HepG2 (cell line): Measurements from ENCODE around the gene DDX28. TPM values are rescaled to one million over a fixed set of nuclear protein-coding genes. Genes with fewer than 3 reads are reported as not detected.
A peak's percentile ranks its signal among the peaks of the same experiment; 100 is the strongest.

ENCODE experiments used
- ATAC-seq: fragments of 200-7000 bp; cut with Tn5 transposase; 3 replicates; pipeline ENCODE4 v1.9.1; 2020; ENCODE audit warnings: mild to moderate bottlenecking, moderate library complexity
- BruUV-seq: library from RNA; stranded (reverse); fragments of 400-500 nt; replicated peaks from 2 replicates; lab custom pipeline; 2021; lab: Mats Ljungman, UMichigan
- CTCF ChIA-PET: fragments of 300-600 bp; formaldehyde crosslinking; extraction: SDS; loops from one replicate; lab custom pipeline; 2021; ENCODE audit warnings: low total read pairs, inconsistent platforms, low intra/inter-chr PET ratio; lab: Yijun Ruan, JAX
- POLR2A ChIA-PET: fragments of 350-600 bp; sonication (Branson Sonifier 250); formaldehyde crosslinking; loops from one replicate; lab custom pipeline; 2020; ENCODE audit warnings: antibody characterized with exemption, inconsistent platforms; lab: Yijun Ruan, JAX
- DNase-seq: peaks from one replicate; pipeline ENCODE4 v3.0.0-alpha.2; 2015; ENCODE audit warnings: low spot score
- FAIRE-seq: peaks from 3 replicates; lab custom pipeline; 2011; peaks lifted over from hg19 to GRCh38; lab: Jason Lieb, UNC
- H2AFZ ChIP-seq: one replicate; pipeline ENCODE4 v1.6.1; 2011; ENCODE audit warnings: low read length, inconsistent platforms
- H3K27ac ChIP-seq: fragments of 300-600 bp; 3 replicates; pipeline ENCODE4 v1.8.0; 2011; ENCODE audit warnings: mixed run types, mild to moderate bottlenecking, mixed read lengths, low read length, inconsistent platforms; ENCODE audit not compliant: insufficient read depth; ENCODE audit errors: extremely low read length
- H3K27me3 ChIP-seq, 2 experiments: fragments of 200-600 bp in 1 of 2; 2 replicates in 1 of 2; 3 replicates in 1 of 2; pipeline versions ENCODE4 v1.6.0 to v1.8.0; 2011; ENCODE audit warnings: low read length in 2 of 2, mild to moderate bottlenecking in 2 of 2, moderate library complexity in 2 of 2, inconsistent platforms in 1 of 2; ENCODE audit not compliant: insufficient read depth in 2 of 2, control insufficient read depth in 1 of 2
- H3K36me3 ChIP-seq, 2 experiments: fragments of 200-600 bp in 1 of 2; replicated peaks in 1 of 2; 2 replicates in 1 of 2; 3 replicates in 1 of 2; pipeline versions ENCODE4 v1.5.1 to v1.8.0; 2011; ENCODE audit warnings: low read length in 2 of 2, inconsistent platforms in 1 of 2; ENCODE audit not compliant: insufficient read depth in 2 of 2, control insufficient read depth in 1 of 2
- H3K4me1 ChIP-seq: 2 replicates; pipeline ENCODE4 v1.5.1; 2012; ENCODE audit warnings: low read length, inconsistent platforms; ENCODE audit not compliant: insufficient read depth
- H3K4me2 ChIP-seq: 2 replicates; pipeline ENCODE4 v1.6.0; 2011; ENCODE audit warnings: low read depth, low read length, inconsistent platforms
- H3K4me3 ChIP-seq, 3 experiments: fragments of 200-600 bp in 1 of 3; sonication (generic), shearing (Covaris generic) in 1 of 3; replicated peaks in 1 of 3; 2 replicates each; pipeline ENCODE4 v1.5.1; 2011 to 2016; ENCODE audit warnings: low read length in 3 of 3, inconsistent platforms in 2 of 3, low read depth in 2 of 3, mild to moderate bottlenecking in 2 of 3, control low read depth in 1 of 3, mixed read lengths in 1 of 3; ENCODE audit not compliant: insufficient read depth in 1 of 3
- H3K79me2 ChIP-seq: one replicate; pipeline ENCODE4 v1.6.1; 2011; ENCODE audit warnings: low read length, inconsistent platforms; ENCODE audit not compliant: insufficient read depth
- H3K9ac ChIP-seq: 2 replicates; pipeline ENCODE4 v1.6.0; 2011; ENCODE audit warnings: mild to moderate bottlenecking, low read depth, low read length, inconsistent platforms; ENCODE audit not compliant: insufficient read depth
- H3K9me3 ChIP-seq: 2 replicates; pipeline ENCODE4 v1.5.1; 2012; ENCODE audit warnings: mild to moderate bottlenecking, low read length
- H4K20me1 ChIP-seq: 2 replicates; pipeline ENCODE4 v1.6.0; 2011; ENCODE audit warnings: inconsistent platforms, mild to moderate bottlenecking, low read length, moderate library complexity; ENCODE audit not compliant: insufficient read depth
- CAMTA2 ChIP-seq: sonication (generic); formaldehyde crosslinking; IDR thresholded peaks from 2 replicates; pipeline ENCODE4 v1.4.0; 2020; ENCODE audit warnings: mild to moderate bottlenecking, missing genetic modification reagents, borderline replicate concordance
- CEBPB ChIP-seq: IDR thresholded peaks from 2 replicates; pipeline ENCODE4 v1.6.1; 2011; ENCODE audit warnings: low read depth, low read length, improper control_type of control experiment, borderline replicate concordance
- CEBPG ChIP-seq: IDR thresholded peaks from 2 replicates; pipeline ENCODE4 v1.6.1; 2016
- GABPB1 ChIP-seq: IDR thresholded peaks from 2 replicates; pipeline ENCODE4 v1.6.1; 2016; ENCODE audit warnings: mild to moderate bottlenecking, missing genetic modification reagents, moderate library complexity, missing compliant biosample characterization
- MED1 ChIP-seq: sonication (generic); formaldehyde crosslinking; IDR thresholded peaks from 2 replicates; pipeline ENCODE4 v1.4.0; 2020; ENCODE audit warnings: missing genetic modification reagents
- MLLT10 ChIP-seq: sonication (generic); formaldehyde crosslinking; IDR thresholded peaks from 2 replicates; pipeline ENCODE4 v1.4.0; 2020; ENCODE audit warnings: missing genetic modification reagents
- RBAK ChIP-seq: sonication (generic); formaldehyde crosslinking; IDR thresholded peaks from 2 replicates; pipeline ENCODE4 v1.5.1; 2020; ENCODE audit warnings: mild to moderate bottlenecking, missing genetic modification reagents
- TAF1 ChIP-seq: sonication (generic); formaldehyde crosslinking; IDR thresholded peaks from 2 replicates; pipeline ENCODE4 v1.4.0; 2020; ENCODE audit warnings: missing genetic modification reagents
- TP53 ChIP-seq: sonication (generic); formaldehyde crosslinking; conservative IDR thresholded peaks from 2 replicates; pipeline ENCODE4 v1.4.0; 2020; ENCODE audit warnings: missing genetic modification reagents
- ZBTB38 ChIP-seq: sonication (generic); formaldehyde crosslinking; IDR thresholded peaks from 2 replicates; pipeline ENCODE4 v1.5.1; 2020; ENCODE audit warnings: mild to moderate bottlenecking, missing genetic modification reagents
- ZSCAN22 ChIP-seq: sonication (generic); formaldehyde crosslinking; IDR thresholded peaks from 2 replicates; pipeline ENCODE4 v1.4.0; 2020; ENCODE audit warnings: mild to moderate bottlenecking, missing genetic modification reagents
- WGBS: methylation state at CpG from one replicate; pipeline ENCODE4 v1.1.6; 2017; ENCODE audit warnings: low lambda C conversion rate; 5-methylcytosine and 5-hydroxymethylcytosine counted together
- in situ Hi-C: cut with HindIII; loops from 2 replicates; pipeline ENCODE4 v1.10.0; 2017; ENCODE audit warnings: low pct_unique_long_range_greater_than_20kb; ENCODE audit not compliant: extremely low pct_ligation_motif_present
- intact Hi-C: fragments of 100-400 bp; cut with micrococcal nuclease; formaldehyde crosslinking; loops from one replicate; pipeline ENCODE4 v1.10.0; 2022; ENCODE audit not compliant: unreplicated experiment
- polyA plus RNA-seq, 8 experiments: library from polyadenylated mRNA; depleted of rRNA in 3 of 8; stranded (reverse) in 7 of 8; unstranded in 1 of 8; fragments of >200 nt; fragmentation: Illumina TruSeq in 4 of 8; extraction: Trizol in 4 of 8; gene quantifications; 2 replicates each; pipeline versions ENCODE4 v1.2.1 to v1.2.3, GENCODE V29; 2011 to 2016; ENCODE audit warnings: low read depth in 4 of 8, missing spikeins in 1 of 8, mixed read lengths in 1 of 8; ENCODE audit not compliant: insufficient read depth in 1 of 8
- total RNA-seq, 5 experiments: library from RNA; depleted of rRNA; stranded (reverse); fragments of >200 nt; fragmentation: Illumina TruSeq; extraction: Trizol; gene quantifications; 2 replicates each; pipeline ENCODE4 v1.2.3, GENCODE V29; 2016; ENCODE audit warnings: low read depth in 1 of 5
- TF ChIP-seq, protein P1 (sequence below): IDR thresholded peaks from 2 replicates; pipeline ENCODE4 v1.6.1; 2016; ENCODE audit warnings: mild to moderate bottlenecking, missing biosample characterization, missing genetic modification reagents
- TF ChIP-seq, protein P2 (sequence below): sonication (generic); formaldehyde crosslinking; IDR thresholded peaks from 2 replicates; pipeline ENCODE4 v1.5.0; 2020; ENCODE audit warnings: missing genetic modification reagents
- TF ChIP-seq, protein P3 (sequence below): sonication (generic); formaldehyde crosslinking; IDR thresholded peaks from 2 replicates; pipeline ENCODE4 v1.4.0; 2020; ENCODE audit warnings: missing genetic modification reagents, borderline replicate concordance

Gene DDX28
- total and polyA plus RNA-seq, 2 of the 13 experiments (the other 11 are each of a cell fraction or from before 2014, with no cell fraction given) = 14.1 to 16.4 TPM

DNA sequence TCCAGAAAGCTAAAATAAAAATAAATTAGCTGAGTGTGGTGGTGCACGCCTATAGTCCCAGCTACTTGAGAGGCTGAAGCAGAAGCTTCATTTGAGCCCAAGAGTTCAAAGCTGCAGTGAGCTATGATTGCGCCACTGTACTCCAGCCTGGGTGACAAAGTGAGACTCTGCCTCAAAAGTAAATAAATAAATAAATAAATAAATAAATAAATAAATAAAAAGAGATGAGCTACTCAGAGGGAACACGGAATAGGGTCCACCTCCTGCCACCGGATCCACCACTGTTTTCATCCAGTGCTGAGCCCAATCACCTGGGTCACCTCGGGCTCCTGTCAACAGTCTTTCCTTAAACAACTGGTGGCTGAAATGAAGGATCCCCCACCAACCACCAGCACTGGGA lies 36.1 kb downstream of the DDX28 start (continued):
- no peak for TF ChIP-seq CAMTA2
- peak; percentile 16; the same call in 1 of the 2 replicates for TF ChIP-seq CEBPG (CRISPR knock-in tag)
- TF ChIP-seq CEBPB = peak; percentile 11; the same call in 1 of the 2 replicates
- TF ChIP-seq RBAK (CRISPR knock-in tag) = no peak
- TF ChIP-seq, all 625 proteins: peak for 6

DNA sequence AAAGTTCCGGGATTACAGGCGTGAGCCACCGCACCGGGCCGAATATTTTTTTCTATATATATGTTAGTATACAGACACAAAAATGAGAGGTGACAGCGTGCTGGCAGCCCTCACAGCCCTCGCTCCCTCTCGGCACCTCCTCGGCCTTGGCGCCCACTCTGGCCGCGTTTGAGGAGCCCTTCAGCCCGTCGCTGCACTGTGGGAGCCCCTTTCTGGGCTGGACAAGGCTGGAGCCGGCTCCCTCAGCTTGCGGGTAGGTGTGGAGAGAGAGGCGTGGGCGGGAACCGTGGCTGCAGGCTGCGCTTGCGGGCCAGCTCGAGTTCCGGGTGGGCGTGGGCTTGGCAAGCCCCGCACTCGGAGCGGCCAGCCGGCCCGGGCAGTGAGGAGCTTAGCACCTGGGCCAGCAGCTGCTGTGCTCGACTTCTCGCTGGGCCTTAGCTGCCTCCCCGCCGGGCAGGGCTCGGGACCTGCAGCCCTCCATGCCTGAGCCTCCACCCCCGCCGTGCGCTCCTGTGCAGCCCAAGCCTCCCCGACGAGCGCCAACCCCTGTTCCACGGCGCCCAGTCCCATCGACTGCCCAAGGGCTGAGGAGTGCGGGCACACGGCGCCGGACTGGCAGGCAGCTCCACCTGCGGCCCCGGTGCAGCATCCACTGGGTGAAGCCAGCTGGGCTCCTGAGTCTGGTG lies 40.9 kb downstream of the DDX28 start:
- CTCF ChIA-PET = no interaction called here

More for the DNA sequence above, 40.9 kb downstream of the DDX28 start:
- POLR2A ChIA-PET = interaction anchor here (1.2 to 3.8 kb wide), 9 partner anchors 9 to 70 kb away, joined by 3 to 17 read pairs (median 8); partner anchors contain the start of genes DDX28, DPEP2, DUS2 and LCAT
- Histone ChIP-seq H3K27me3 (peaks cover 0 to 14% of the 10 kb centered on the region in 2 experiments; a peak in 3 of 5 replicates), H3K4me1 (peaks cover 47% of the 10 kb centered on the region), H3K36me3 (no peaks in the 10 kb centered on the region), H2AFZ (no peak overlapping the region), H3K4me2 (no peak overlapping the region), H3K79me2 (no peaks in the 10 kb centered on the region), H3K9ac (no peak overlapping the region), H4K20me1 (no peaks in the 10 kb centered on the region), H3K4me3 (no peak overlapping the region), H3K27ac (no peak overlapping the region), H3K9me3 (no peaks in the 10 kb centered on the region)
- ATAC-seq (no peak), DNase-seq (no peak), FAIRE-seq (no peak)
- BruUV-seq = no TSS peak
- WGBS = 86% methylated on average over 42 of the region's 49 CpGs
- in situ Hi-C loops = no loop called here
- intact Hi-C loops = no loop called here
- TF ChIP-seq ZSCAN22 (CRISPR knock-in tag) (no peak), TAF1 (CRISPR knock-in tag) (no peak), MLLT10 (no peak), ZBTB38 (CRISPR knock-in tag) (0 out of 2 replicates have a peak, but pooled peaks have one; percentile 14), GABPB1 (CRISPR knock-in tag) (peak; percentile 29; the same call in 1 of the 2 replicates), MED1 (no peak), TP53 (CRISPR knock-in tag) (no peak)
- TF ChIP-seq, protein P1, sequence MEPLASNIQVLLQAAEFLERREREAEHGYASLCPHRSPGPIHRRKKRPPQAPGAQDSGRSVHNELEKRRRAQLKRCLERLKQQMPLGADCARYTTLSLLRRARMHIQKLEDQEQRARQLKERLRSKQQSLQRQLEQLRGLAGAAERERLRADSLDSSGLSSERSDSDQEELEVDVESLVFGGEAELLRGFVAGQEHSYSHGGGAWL = 0 out of 2 replicates have a peak, but pooled peaks have one; percentile 12
- TF ChIP-seq, protein P2, sequence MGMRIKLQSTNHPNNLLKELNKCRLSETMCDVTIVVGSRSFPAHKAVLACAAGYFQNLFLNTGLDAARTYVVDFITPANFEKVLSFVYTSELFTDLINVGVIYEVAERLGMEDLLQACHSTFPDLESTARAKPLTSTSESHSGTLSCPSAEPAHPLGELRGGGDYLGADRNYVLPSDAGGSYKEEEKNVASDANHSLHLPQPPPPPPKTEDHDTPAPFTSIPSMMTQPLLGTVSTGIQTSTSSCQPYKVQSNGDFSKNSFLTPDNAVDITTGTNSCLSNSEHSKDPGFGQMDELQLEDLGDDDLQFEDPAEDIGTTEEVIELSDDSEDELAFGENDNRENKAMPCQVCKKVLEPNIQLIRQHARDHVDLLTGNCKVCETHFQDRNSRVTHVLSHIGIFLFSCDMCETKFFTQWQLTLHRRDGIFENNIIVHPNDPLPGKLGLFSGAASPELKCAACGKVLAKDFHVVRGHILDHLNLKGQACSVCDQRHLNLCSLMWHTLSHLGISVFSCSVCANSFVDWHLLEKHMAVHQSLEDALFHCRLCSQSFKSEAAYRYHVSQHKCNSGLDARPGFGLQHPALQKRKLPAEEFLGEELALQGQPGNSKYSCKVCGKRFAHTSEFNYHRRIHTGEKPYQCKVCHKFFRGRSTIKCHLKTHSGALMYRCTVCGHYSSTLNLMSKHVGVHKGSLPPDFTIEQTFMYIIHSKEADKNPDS (CRISPR knock-in tag) = no peak
- TF ChIP-seq, protein P3, sequence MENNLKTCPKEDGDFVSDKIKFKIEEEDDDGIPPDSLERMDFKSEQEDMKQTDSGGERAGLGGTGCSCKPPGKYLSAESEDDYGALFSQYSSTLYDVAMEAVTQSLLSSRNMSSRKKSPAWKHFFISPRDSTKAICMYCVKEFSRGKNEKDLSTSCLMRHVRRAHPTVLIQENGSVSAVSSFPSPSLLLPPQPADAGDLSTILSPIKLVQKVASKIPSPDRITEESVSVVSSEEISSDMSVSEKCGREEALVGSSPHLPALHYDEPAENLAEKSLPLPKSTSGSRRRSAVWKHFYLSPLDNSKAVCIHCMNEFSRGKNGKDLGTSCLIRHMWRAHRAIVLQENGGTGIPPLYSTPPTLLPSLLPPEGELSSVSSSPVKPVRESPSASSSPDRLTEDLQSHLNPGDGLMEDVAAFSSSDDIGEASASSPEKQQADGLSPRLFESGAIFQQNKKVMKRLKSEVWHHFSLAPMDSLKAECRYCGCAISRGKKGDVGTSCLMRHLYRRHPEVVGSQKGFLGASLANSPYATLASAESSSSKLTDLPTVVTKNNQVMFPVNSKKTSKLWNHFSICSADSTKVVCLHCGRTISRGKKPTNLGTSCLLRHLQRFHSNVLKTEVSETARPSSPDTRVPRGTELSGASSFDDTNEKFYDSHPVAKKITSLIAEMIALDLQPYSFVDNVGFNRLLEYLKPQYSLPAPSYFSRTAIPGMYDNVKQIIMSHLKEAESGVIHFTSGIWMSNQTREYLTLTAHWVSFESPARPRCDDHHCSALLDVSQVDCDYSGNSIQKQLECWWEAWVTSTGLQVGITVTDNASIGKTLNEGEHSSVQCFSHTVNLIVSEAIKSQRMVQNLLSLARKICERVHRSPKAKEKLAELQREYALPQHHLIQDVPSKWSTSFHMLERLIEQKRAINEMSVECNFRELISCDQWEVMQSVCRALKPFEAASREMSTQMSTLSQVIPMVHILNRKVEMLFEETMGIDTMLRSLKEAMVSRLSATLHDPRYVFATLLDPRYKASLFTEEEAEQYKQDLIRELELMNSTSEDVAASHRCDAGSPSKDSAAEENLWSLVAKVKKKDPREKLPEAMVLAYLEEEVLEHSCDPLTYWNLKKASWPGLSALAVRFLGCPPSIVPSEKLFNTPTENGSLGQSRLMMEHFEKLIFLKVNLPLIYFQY (CRISPR knock-in tag) = no peak
